ENCODE measurements around the gene IL13RA1.

DNA sequence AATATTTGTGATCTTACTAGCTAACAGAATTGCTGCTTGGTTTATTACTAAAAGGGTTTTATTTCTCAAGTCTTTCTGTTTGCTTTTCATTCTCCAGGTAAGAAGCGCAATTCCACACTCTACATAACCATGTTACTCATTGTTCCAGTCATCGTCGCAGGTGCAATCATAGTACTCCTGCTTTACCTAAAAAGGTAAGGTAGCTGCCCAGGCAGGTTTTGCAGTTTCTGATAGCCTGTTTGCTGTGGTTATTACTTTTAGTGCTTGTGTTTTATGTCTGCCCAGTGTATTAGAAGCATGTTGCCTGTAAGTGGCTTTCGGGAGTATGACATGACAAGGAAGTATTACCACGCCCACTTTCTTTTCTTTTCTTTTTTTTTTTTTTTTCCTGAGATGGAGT, 46.4 kb downstream of the IL13RA1 start:
- TF ChIP-seq, protein P1, sequence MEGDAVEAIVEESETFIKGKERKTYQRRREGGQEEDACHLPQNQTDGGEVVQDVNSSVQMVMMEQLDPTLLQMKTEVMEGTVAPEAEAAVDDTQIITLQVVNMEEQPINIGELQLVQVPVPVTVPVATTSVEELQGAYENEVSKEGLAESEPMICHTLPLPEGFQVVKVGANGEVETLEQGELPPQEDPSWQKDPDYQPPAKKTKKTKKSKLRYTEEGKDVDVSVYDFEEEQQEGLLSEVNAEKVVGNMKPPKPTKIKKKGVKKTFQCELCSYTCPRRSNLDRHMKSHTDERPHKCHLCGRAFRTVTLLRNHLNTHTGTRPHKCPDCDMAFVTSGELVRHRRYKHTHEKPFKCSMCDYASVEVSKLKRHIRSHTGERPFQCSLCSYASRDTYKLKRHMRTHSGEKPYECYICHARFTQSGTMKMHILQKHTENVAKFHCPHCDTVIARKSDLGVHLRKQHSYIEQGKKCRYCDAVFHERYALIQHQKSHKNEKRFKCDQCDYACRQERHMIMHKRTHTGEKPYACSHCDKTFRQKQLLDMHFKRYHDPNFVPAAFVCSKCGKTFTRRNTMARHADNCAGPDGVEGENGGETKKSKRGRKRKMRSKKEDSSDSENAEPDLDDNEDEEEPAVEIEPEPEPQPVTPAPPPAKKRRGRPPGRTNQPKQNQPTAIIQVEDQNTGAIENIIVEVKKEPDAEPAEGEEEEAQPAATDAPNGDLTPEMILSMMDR (IDR thresholded peaks at IDR 0.05), result no peak
- TF ChIP-seq POLR2AphosphoS5 (IDR thresholded peaks at IDR 0.05) (no peak), EP300 (IDR thresholded peaks at IDR 0.05) (no peak)

Measured in sigmoid colon (tissue), 4 donors.